GM12865 (cell line): ENCODE data around the gene MPRIP.
"Not testable (repeated sequence)": the region's sequence is repeated elsewhere in the genome, so short reads cannot be mapped to it uniquely, and the experiment has no call there.

ENCODE experiments used
- DNase-seq: peaks from one replicate; pipeline ENCODE4 v3.0.0; 2010; ENCODE audit warnings: low read depth
- H3K4me3 ChIP-seq: 2 replicates; pipeline ENCODE4 v1.5.1; 2011; ENCODE audit warnings: mild to moderate bottlenecking, low read depth, low read length, control low read depth
- CTCF ChIP-seq: IDR thresholded peaks from 2 replicates; pipeline ENCODE4 v1.5.1; 2011; ENCODE audit warnings: low read length, control low read depth, low read depth, inconsistent platforms; ENCODE audit not compliant: insufficient read depth; ENCODE audit errors: missing control alignments

Gene MPRIP

GRCh38 chr17:17180741-17181525 is 138.7 kb downstream of the MPRIP start:
- no peak for TF ChIP-seq CTCF
- no peak overlapping the region for H3K4me3 ChIP-seq
- no peak for DNase-seq

GRCh38 chr17:17181666-17182597 is 139.7 kb downstream of the MPRIP start:
- no peak overlapping the region for H3K4me3 ChIP-seq
- TF ChIP-seq CTCF = no peak
- peak; percentile 80 for DNase-seq

- no peak for DNase-seq
- no peak for TF ChIP-seq CTCF
- no peak overlapping the region for H3K4me3 ChIP-seq
Observed at GRCh38 chr17:17182598-17183136, 140.4 kb downstream of the MPRIP start.

DNA sequence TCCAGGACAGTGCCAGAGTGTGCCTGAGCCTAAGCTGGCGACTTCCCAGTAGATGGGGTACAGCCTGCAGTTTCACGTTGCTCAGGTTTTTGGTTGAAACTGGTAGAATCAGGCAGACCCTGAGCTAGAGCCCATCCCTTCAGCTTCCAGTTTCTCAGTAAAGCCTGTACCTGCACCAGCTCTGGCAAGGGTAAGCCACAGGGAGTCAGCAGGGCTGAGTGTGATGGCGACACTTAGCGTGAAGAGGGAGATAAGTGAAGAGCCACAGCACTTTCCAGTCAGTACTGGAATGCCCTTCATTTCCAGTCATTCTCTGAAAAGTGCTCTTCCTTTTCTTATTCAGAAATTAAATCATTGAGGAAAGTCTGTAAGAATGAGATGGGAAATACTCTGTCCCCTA is 141.5 kb downstream of the MPRIP start:
- no peak for DNase-seq
- no peak overlapping the region for H3K4me3 ChIP-seq
- no peak for TF ChIP-seq CTCF

DNA sequence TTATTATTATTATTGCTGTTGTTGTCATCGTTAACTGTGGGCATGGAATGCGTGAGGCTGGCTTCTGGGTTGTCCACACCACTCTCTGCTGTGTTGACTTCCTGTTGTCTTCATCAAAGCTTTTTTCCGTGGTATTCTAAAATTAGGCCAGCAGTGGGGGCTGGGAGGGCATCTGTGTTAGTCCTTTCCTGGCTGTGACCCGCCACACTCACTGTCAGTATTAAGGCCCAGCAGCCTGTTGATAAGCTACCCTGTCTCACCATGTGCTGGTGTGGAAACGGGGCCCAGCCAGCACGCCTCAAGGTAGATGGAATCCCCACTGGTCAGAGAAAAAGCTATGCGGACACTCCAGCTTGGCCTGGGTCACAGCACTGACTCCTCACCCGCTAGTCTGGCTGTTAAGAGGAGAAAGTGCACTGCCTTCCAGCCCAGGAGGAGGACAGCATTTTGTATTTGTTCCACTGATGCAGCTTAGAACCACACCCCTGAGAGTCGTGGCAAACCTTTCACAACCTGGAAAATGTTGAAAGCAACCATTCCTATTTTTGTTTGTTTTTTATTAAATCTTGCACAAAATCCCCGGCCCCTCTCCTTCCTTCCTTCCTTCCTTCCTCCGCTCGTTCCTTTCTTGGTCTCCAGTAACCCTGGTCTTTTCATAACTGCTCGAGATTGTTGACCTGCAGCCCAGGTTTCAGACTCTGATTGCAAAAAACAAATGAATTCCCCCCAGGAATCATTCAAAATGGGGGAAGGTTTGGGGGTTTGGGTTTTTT is 142.9 kb downstream of the MPRIP start:
- H3K4me3 ChIP-seq, DNase-seq: not testable (repeated sequence)

- TF ChIP-seq CTCF = no peak
- no peak overlapping the region for H3K4me3 ChIP-seq
- peak; percentile 75 for DNase-seq
Observed at GRCh38 chr17:17186051-17186450, 143.8 kb downstream of the MPRIP start.
